ENCODE results near the gene CHKA. TPM values are rescaled to one million over a fixed set of nuclear protein-coding genes. Genes with fewer than 3 reads are reported as not detected.
A peak's percentile ranks its signal among the peaks of the same experiment; 100 is the strongest.

CHKA gene
- total and polyA plus RNA-seq, 8 donors: 17.4 to 110 (median 31.6) TPM

DNA sequence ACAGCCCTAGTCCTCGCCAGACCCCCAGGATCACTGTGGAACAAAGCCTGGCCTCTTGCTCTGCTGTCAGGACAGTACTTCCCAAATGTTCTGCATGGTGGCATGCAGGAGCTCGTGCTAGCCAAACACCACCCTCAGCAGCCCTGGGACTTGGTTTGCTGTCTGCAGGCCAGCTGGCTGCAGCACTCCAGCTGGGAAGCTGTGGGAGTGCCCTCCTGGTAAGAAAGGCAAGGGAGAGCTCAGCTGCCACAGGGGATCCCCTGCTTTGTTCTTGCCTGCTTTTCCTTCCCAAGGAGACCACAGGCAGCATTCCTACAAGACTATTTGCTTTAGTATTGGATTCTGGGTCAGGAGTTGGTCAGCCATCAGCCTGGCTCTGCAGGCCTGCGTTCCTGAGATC, 54.4 kb downstream of the CHKA start:
- no peaks in the 10 kb centered on the region for H3K27me3 ChIP-seq
- ATAC-seq: peak in 1 of 4 donors; percentile 19
- FAIRE-seq: no peak
- DNase-seq: peak in 1 of 6 donors; percentile 30
- no peaks in the 10 kb centered on the region for H3K4me1 ChIP-seq
- H3K27ac ChIP-seq: no peak overlapping the region
- no peaks in the 10 kb centered on the region for H3K9me3 ChIP-seq
- no peak overlapping the region for H3K4me3 ChIP-seq
- 84 to 89% methylated on average over 3 of the region's 3 CpGs for WGBS, 2 donors
- intact Hi-C loops (cut with DNase I): no loop called here
- H3K36me3 ChIP-seq: peaks cover 6 to 84% (median 24%) of the 10 kb centered on the region in 3 donors
- TF ChIP-seq, protein P1, sequence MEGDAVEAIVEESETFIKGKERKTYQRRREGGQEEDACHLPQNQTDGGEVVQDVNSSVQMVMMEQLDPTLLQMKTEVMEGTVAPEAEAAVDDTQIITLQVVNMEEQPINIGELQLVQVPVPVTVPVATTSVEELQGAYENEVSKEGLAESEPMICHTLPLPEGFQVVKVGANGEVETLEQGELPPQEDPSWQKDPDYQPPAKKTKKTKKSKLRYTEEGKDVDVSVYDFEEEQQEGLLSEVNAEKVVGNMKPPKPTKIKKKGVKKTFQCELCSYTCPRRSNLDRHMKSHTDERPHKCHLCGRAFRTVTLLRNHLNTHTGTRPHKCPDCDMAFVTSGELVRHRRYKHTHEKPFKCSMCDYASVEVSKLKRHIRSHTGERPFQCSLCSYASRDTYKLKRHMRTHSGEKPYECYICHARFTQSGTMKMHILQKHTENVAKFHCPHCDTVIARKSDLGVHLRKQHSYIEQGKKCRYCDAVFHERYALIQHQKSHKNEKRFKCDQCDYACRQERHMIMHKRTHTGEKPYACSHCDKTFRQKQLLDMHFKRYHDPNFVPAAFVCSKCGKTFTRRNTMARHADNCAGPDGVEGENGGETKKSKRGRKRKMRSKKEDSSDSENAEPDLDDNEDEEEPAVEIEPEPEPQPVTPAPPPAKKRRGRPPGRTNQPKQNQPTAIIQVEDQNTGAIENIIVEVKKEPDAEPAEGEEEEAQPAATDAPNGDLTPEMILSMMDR (IDR thresholded peaks at IDR 0.05): no peak

DNA sequence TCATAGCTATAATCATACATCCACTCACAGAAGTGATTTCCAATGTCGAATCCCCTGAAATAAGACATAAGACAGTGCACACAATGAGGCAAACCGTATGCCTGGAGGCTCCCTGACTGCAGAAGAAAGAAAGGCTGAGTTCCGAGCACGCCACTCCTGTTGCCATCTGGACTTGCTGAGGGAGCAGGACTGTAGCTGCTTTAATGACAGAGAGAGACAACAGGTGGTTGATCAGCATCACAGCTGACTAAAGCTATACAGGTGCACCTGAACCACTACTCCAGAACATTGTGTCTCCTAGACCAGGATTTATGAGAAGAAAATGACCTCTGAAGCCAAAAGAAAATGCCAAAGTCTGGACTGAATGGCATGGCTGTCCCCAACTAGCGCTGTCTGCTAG, 55.3 kb downstream of the CHKA start:
- intact Hi-C loops (cut with DNase I): no loop called here
- peak in 1 of 6 donors; percentile 9 for DNase-seq
- Histone ChIP-seq H3K9me3 (no peaks in the 10 kb centered on the region), H3K27ac (no peak overlapping the region), H3K4me3 (no peak overlapping the region), H3K4me1 (no peaks in the 10 kb centered on the region), H3K27me3 (no peaks in the 10 kb centered on the region), H3K36me3 (peaks cover 6 to 84% (median 32%) of the 10 kb centered on the region in 3 donors)
- 84 to 87% methylated on average over 5 of the region's 5 CpGs for WGBS, 2 donors
- ATAC-seq: peak in 1 of 4 donors; percentile 68
- no peak for FAIRE-seq
- TF ChIP-seq, protein P1 (IDR thresholded peaks at IDR 0.05): no peak

DNA sequence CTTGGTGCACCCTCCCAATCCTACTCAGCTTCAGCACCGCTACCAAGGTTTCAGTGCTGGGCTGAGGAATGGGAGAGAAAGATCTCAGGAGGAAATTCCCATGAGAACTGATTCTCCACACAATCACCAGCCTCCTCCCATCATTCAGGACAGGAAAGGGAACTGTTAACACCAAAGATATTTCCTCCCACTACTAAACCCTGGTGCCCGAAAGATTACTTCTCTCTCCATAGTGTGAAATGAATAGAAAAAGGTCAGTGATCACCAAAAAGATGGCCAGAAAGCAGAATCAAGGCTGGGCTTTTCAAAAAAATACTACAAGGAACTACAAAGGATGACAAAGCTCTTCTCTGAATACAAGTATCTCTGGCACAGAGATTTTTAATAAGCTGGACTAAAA, 56.3 kb downstream of the CHKA start:
- WGBS, 2 donors: 89 to 92% methylated on average over 2 of the region's 2 CpGs
- no peak for FAIRE-seq
- DNase-seq: no peak
- intact Hi-C loops (cut with DNase I): no loop called here
- H3K4me1 ChIP-seq: no peaks in the 10 kb centered on the region
- no peaks in the 10 kb centered on the region for H3K27me3 ChIP-seq
- no peak overlapping the region for H3K4me3 ChIP-seq
- TF ChIP-seq, protein P1 (IDR thresholded peaks at IDR 0.05): no peak
- H3K27ac ChIP-seq: no peak overlapping the region
- ATAC-seq: no peak
- H3K36me3 ChIP-seq: peaks cover 6 to 82% (median 35%) of the 10 kb centered on the region in 3 donors
- H3K9me3 ChIP-seq: no peaks in the 10 kb centered on the region

GRCh38 chr11:68061508-68061907, 59.7 kb downstream of the CHKA start:
- DNase-seq: peak in 1 of 6 donors; percentile 21
- no peaks in the 10 kb centered on the region for H3K9me3 ChIP-seq
- H3K36me3 ChIP-seq: peaks cover 0 to 65% (median 28%) of the 10 kb centered on the region in 3 donors
- TF ChIP-seq, protein P1 (IDR thresholded peaks at IDR 0.05): no peak
- no peak overlapping the region for H3K27ac ChIP-seq
- no peak for FAIRE-seq
- no peaks in the 10 kb centered on the region for H3K4me1 ChIP-seq
- H3K4me3 ChIP-seq: no peak overlapping the region
- 92 to 93% methylated on average over 7 of the region's 7 CpGs for WGBS, 2 donors
- ATAC-seq: no peak
- intact Hi-C loops (cut with DNase I): no loop called here
- no peaks in the 10 kb centered on the region for H3K27me3 ChIP-seq

DNA sequence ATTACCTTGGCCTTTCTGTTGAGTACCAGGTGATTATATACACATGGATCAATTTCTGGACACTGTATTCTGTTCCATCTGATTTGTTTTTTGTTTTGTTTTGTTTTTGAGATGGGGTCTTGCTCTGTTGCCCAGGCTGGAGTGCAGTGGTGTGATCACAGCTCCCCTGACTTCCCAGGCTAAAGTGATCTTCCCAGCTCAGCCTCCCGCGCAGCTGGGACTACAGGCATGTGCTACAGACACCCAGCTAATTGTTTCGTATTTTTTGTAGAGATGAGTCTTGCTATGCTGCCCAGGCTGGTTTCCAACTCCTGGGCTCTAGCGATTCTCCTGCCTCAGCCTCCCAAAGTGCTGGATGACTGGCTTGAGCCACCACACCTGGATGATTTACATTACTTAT, 63.4 kb downstream of the CHKA start:
- WGBS, 2 donors: 96 to 97% methylated on average over 4 of the region's 4 CpGs
- no peak overlapping the region for H3K27ac ChIP-seq
- intact Hi-C loops (cut with DNase I): no loop called here
- no peaks in the 10 kb centered on the region for H3K27me3 ChIP-seq
- TF ChIP-seq, protein P1 (IDR thresholded peaks at IDR 0.05): no peak
- H3K4me1 ChIP-seq: no peaks in the 10 kb centered on the region
- FAIRE-seq (no peak), ATAC-seq (no peak), DNase-seq (no peak)
- no peaks in the 10 kb centered on the region for H3K9me3 ChIP-seq
- peaks cover 0 to 36% (median 20%) of the 10 kb centered on the region in 3 donors for H3K36me3 ChIP-seq
- no peak overlapping the region for H3K4me3 ChIP-seq
